WTC11 (cell line): Measurements from ENCODE around the gene NRXN3. TPM values are rescaled to one million over a fixed set of nuclear protein-coding genes. Genes with fewer than 3 reads are reported as not detected.

Source experiments
- ATAC-seq: fragments of 200-7000 bp; cut with Tn5 transposase; 2 replicates; pipeline ENCODE4 v1.10.0; 2021; ENCODE audit warnings: mild to moderate bottlenecking, moderate library complexity
- CTCF ChIA-PET: fragments of 300-600 bp; sonication (Branson Sonifier 250); formaldehyde crosslinking; loops from one replicate; lab custom pipeline; 2021; ENCODE audit warnings: antibody characterized with exemption; lab: Charles Lee
- POLR2A ChIA-PET: fragments of 350-600 bp; sonication (Branson Sonifier 250); formaldehyde crosslinking; loops from one replicate; lab custom pipeline; 2021; ENCODE audit warnings: antibody characterized with exemption; lab: Charles Lee
- DNase-seq: peaks from one replicate; pipeline ENCODE4 v3.0.0; 2021; ENCODE audit warnings: low spot score
- H3K27ac Mint-ChIP-seq: 2 replicates; pipeline ENCODE4 v1.8.0; 2021; ENCODE audit warnings: mixed read lengths
- H3K27me3 Mint-ChIP-seq: 2 replicates; pipeline ENCODE4 v1.8.0; 2021; ENCODE audit warnings: low read depth, mild to moderate bottlenecking, moderate library complexity, mixed read lengths
- H3K36me3 Mint-ChIP-seq: 2 replicates; pipeline ENCODE4 v1.8.0; 2021; ENCODE audit warnings: mixed read lengths
- H3K4me1 Mint-ChIP-seq: 2 replicates; pipeline ENCODE4 v1.8.0; 2022; ENCODE audit warnings: mixed read lengths
- H3K4me3 Mint-ChIP-seq: 2 replicates; pipeline ENCODE4 v1.8.0; 2021; ENCODE audit warnings: mild to moderate bottlenecking, moderate library complexity, mixed read lengths
- H3K9me3 Mint-ChIP-seq: 2 replicates; pipeline ENCODE4 v1.8.0; 2021; ENCODE audit warnings: mixed read lengths
- CREB1 ChIP-seq: sonication (generic); formaldehyde crosslinking; IDR thresholded peaks from 2 replicates; pipeline ENCODE4 v1.8.0; 2023; ENCODE audit warnings: mild to moderate bottlenecking, missing genetic modification reagents
- CREM ChIP-seq: sonication (generic); formaldehyde crosslinking; IDR thresholded peaks from 2 replicates; pipeline ENCODE4 v1.8.1; 2022; ENCODE audit warnings: mild to moderate bottlenecking, missing genetic modification reagents, moderate library complexity
- ESRRA ChIP-seq: sonication (generic); formaldehyde crosslinking; IDR thresholded peaks from 2 replicates; pipeline ENCODE4 v1.8.1; 2022; ENCODE audit warnings: mild to moderate bottlenecking, missing genetic modification reagents, borderline replicate concordance
- ETV6 ChIP-seq: sonication (generic); formaldehyde crosslinking; IDR thresholded peaks from 2 replicates; pipeline ENCODE4 v1.8.1; 2022; ENCODE audit warnings: mild to moderate bottlenecking, missing genetic modification reagents
- FOXK1 ChIP-seq: sonication (generic); formaldehyde crosslinking; IDR thresholded peaks from 2 replicates; pipeline ENCODE4 v1.8.0; 2022; ENCODE audit warnings: mild to moderate bottlenecking, moderate library complexity, missing genetic modification reagents
- GRHL2 ChIP-seq: fragments of 250-450 bp; sonication (Bioruptor Pico); IDR thresholded peaks from 2 replicates; pipeline ENCODE4 v1.8.0; 2022; ENCODE audit warnings: mild to moderate bottlenecking, moderate library complexity; ENCODE audit not compliant: insufficient replicate concordance, severe bottlenecking
- HMGA2 ChIP-seq: fragments of 250-450 bp; sonication (Bioruptor Pico); IDR thresholded peaks from 2 replicates; pipeline ENCODE4 v1.4.0; 2021; ENCODE audit warnings: mild to moderate bottlenecking, moderate library complexity
- JAZF1 ChIP-seq: fragments of 250-450 bp; sonication (Bioruptor Pico); IDR thresholded peaks from 2 replicates; pipeline ENCODE4 v1.9.0; 2021; ENCODE audit warnings: moderate library complexity, mild to moderate bottlenecking, inconsistent platforms
- NR1H2 ChIP-seq: sonication (generic); formaldehyde crosslinking; IDR thresholded peaks from 2 replicates; pipeline ENCODE4 v1.9.0; 2021; ENCODE audit warnings: mild to moderate bottlenecking, moderate library complexity, missing genetic modification reagents
- PRRX2 ChIP-seq: fragments of 250-450 bp; sonication (Bioruptor Pico); IDR thresholded peaks from 2 replicates; pipeline ENCODE4 v1.8.0; 2021; ENCODE audit warnings: mild to moderate bottlenecking
- RELA ChIP-seq: sonication (generic); formaldehyde crosslinking; IDR thresholded peaks from 2 replicates; pipeline ENCODE4 v1.8.1; 2022; ENCODE audit warnings: missing genetic modification reagents, mild to moderate bottlenecking, borderline replicate concordance
- TEAD4 ChIP-seq: sonication (generic); formaldehyde crosslinking; IDR thresholded peaks from 2 replicates; pipeline ENCODE4 v1.8.0; 2022; ENCODE audit warnings: mild to moderate bottlenecking, missing genetic modification reagents
- ZBTB21 ChIP-seq: sonication (generic); formaldehyde crosslinking; IDR thresholded peaks from 2 replicates; pipeline ENCODE4 v1.8.1; 2023; ENCODE audit warnings: mild to moderate bottlenecking, missing genetic modification reagents, borderline replicate concordance
- ZNF219 ChIP-seq: sonication (generic); formaldehyde crosslinking; IDR thresholded peaks from 2 replicates; pipeline ENCODE4 v1.8.0; 2023; ENCODE audit warnings: missing genetic modification reagents, mild to moderate bottlenecking, borderline replicate concordance
- ZNF263 ChIP-seq: sonication (generic); formaldehyde crosslinking; IDR thresholded peaks from 2 replicates; pipeline ENCODE4 v1.8.1; 2022; ENCODE audit warnings: low read depth, mild to moderate bottlenecking, moderate library complexity, missing genetic modification reagents
- ZNF317 ChIP-seq: sonication (generic); formaldehyde crosslinking; IDR thresholded peaks from 2 replicates; pipeline ENCODE4 v1.8.1; 2023; ENCODE audit warnings: low read depth, mild to moderate bottlenecking, moderate library complexity, missing genetic modification reagents, borderline replicate concordance
- ZNF423 ChIP-seq: fragments of 250-450 bp; sonication (Bioruptor Pico); IDR thresholded peaks from 2 replicates; pipeline ENCODE4 v2.1.2; 2022; ENCODE audit warnings: mild to moderate bottlenecking, moderate library complexity
- ZNF671 ChIP-seq: fragments of 250-450 bp; sonication (Bioruptor Pico); IDR thresholded peaks from 2 replicates; pipeline ENCODE4 v1.8.0; 2021; ENCODE audit warnings: mild to moderate bottlenecking
- total RNA-seq: library from RNA; stranded (reverse); gene quantifications from 3 replicates; pipeline ENCODE4 v1.2.3, GENCODE V29; 2021
- TF ChIP-seq, protein P1 (sequence below): sonication (generic); formaldehyde crosslinking; IDR thresholded peaks from 2 replicates; pipeline ENCODE4 v1.8.1; 2022; ENCODE audit warnings: mild to moderate bottlenecking, missing genetic modification reagents, moderate library complexity, borderline replicate concordance
- TF ChIP-seq, protein P2 (sequence below): sonication (generic); formaldehyde crosslinking; IDR thresholded peaks from 2 replicates; pipeline ENCODE4 v1.8.0; 2022; ENCODE audit warnings: mild to moderate bottlenecking, missing genetic modification reagents
- TF ChIP-seq, protein P3 (sequence below): sonication (generic); formaldehyde crosslinking; IDR thresholded peaks from 2 replicates; pipeline ENCODE4 v1.8.1; 2023; ENCODE audit warnings: mild to moderate bottlenecking, missing genetic modification reagents, moderate library complexity
- TF ChIP-seq, protein P4 (sequence below): sonication (generic); formaldehyde crosslinking; IDR thresholded peaks from 2 replicates; pipeline ENCODE4 v1.8.1; 2023; ENCODE audit warnings: mild to moderate bottlenecking, missing genetic modification reagents
- TF ChIP-seq, protein P5 (sequence below): fragments of 250-450 bp; sonication (Bioruptor Pico); IDR thresholded peaks from 2 replicates; pipeline ENCODE4 v1.8.0; 2021; ENCODE audit warnings: mild to moderate bottlenecking
- TF ChIP-seq, protein P6 (sequence below): sonication (generic); formaldehyde crosslinking; IDR thresholded peaks from 2 replicates; pipeline ENCODE4 v1.8.1; 2023; ENCODE audit warnings: mild to moderate bottlenecking, missing genetic modification reagents, moderate library complexity

The NRXN3 gene
- total RNA-seq, 1 experiment from 2014 or later = 3.0 TPM

DNA sequence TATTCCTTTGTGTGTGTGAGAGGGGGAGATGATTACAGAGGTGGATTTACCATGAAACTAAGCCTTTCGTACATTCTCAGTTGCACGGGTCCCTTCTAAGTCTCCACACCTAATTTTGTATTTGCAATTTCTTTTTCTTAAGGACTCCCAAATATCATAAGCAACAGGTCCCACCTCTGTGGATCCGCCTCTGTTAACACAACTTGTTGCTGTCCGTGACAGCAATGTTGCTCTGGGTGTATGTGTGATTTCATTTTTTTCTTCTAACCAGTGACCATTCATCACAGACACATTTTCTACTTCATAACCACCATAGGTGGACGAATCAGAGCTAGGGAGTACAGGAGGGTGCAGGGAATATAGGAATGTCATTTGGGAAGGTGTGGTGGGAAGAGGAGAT lies 81.1 kb downstream of the NRXN3 start (continued):
- TF ChIP-seq, protein P1, sequence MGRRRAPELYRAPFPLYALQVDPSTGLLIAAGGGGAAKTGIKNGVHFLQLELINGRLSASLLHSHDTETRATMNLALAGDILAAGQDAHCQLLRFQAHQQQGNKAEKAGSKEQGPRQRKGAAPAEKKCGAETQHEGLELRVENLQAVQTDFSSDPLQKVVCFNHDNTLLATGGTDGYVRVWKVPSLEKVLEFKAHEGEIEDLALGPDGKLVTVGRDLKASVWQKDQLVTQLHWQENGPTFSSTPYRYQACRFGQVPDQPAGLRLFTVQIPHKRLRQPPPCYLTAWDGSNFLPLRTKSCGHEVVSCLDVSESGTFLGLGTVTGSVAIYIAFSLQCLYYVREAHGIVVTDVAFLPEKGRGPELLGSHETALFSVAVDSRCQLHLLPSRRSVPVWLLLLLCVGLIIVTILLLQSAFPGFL = no peak
- TF ChIP-seq ETV6 = no peak
- TF ChIP-seq JAZF1 = no peak
- TF ChIP-seq, all 79 proteins: peak for 0

DNA sequence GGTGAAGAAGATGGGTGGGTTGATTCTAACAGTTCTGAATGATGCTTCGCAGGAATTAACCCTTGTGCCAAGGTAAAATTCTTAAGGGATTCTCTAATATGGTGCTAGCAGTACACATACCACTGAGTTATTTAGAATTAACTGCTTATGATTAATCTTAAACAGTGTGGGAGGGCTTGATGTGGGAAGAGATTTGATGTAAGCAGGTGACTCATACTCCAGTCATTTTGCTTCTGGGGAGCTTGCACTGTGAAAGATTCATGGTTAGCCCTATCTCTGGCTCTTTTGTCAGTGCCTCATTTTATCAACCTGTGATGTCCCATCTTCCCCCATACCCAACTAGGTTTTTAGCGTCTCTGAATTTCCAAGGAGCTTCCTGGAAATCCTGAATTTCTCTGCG lies 83.8 kb downstream of the NRXN3 start:
- no peak for DNase-seq
- no peaks in the 10 kb centered on the region for H3K36me3 Mint-ChIP-seq

DNA sequence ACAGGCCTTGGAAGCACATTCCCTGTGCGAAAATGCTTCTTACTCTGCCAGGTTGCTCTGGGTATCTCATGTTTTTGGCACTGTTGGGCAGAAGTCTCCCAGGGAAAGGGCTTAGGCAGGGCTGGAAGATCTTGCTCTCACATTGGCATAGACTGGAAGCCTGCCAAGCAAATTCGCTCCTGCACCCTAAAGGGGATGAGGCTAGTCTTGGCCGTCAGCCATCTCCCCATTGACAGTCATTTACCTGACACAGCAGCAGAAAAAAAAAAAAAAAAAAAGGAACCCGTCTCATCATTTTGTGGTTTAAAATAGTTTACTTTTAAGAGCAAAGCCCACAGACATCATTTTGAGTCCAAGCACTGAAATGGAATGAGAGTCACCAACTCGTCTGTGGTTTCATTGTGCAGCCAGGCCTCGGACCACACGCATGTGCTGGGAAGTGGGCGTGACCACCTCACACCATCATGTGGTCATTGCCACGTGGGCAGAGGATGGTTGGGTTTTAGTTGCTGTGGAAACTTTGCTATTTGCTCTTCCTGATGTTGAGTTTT lies 84.8 kb downstream of the NRXN3 start:
- Mint-ChIP-seq H3K4me3 (no peak overlapping the region), H3K27me3 (no peaks in the 10 kb centered on the region), H3K27ac (no peak overlapping the region), H3K36me3 (no peaks in the 10 kb centered on the region), H3K4me1 (no peaks in the 10 kb centered on the region), H3K9me3 (no peaks in the 10 kb centered on the region)
- DNase-seq (no peak), ATAC-seq (no peak)
- CTCF ChIA-PET = no interaction called here
- POLR2A ChIA-PET = no interaction called here
- TF ChIP-seq ZNF317 (CRISPR knock-in tag) = no peak
- no peak for TF ChIP-seq TEAD4

More for the DNA sequence above, 83.8 kb downstream of the NRXN3 start:
- Mint-ChIP-seq H3K4me1 (peaks cover 4% of the 10 kb centered on the region), H3K27me3 (no peaks in the 10 kb centered on the region), H3K9me3 (no peaks in the 10 kb centered on the region), H3K27ac (no peak overlapping the region), H3K4me3 (no peak overlapping the region)
- ATAC-seq = no peak
- ChIA-PET POLR2A (no interaction called here), CTCF (no interaction called here)
- TF ChIP-seq CREM (CRISPR knock-in tag) (no peak), CREB1 (no peak)
- TF ChIP-seq, protein P2, sequence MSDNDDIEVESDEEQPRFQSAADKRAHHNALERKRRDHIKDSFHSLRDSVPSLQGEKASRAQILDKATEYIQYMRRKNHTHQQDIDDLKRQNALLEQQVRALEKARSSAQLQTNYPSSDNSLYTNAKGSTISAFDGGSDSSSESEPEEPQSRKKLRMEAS (CRISPR knock-in tag) = no peak

DNA sequence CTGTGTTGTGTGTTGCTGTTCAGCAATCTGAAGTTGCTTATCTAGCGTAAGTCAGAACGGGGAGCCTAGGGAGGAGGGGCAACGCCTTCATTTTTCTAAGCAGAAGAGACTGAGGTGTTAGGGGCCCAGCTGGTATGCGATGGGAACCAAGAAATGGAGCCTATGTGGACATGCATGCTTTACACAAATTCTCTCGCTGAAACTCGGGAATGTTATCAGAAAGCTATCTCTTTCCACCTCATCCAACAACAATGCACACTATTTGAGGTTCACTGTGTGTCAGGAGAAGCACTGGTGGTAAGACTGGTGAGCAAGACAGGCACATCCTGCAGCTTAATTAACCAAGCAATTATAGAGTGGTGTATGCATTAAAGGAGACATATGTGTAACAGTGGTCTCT lies 89.7 kb downstream of the NRXN3 start:
- Mint-ChIP-seq H3K27me3 (no peaks in the 10 kb centered on the region), H3K36me3 (no peaks in the 10 kb centered on the region), H3K4me3 (no peak overlapping the region)
- POLR2A ChIA-PET = no interaction called here
- ATAC-seq (no peak), DNase-seq (no peak)
- no peak for TF ChIP-seq HMGA2 (CRISPR knock-in tag)
- TF ChIP-seq ZNF671 = no peak
- TF ChIP-seq ZNF317 (CRISPR knock-in tag) = no peak
- TF ChIP-seq, protein P3, sequence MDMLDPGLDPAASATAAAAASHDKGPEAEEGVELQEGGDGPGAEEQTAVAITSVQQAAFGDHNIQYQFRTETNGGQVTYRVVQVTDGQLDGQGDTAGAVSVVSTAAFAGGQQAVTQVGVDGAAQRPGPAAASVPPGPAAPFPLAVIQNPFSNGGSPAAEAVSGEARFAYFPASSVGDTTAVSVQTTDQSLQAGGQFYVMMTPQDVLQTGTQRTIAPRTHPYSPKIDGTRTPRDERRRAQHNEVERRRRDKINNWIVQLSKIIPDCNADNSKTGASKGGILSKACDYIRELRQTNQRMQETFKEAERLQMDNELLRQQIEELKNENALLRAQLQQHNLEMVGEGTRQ (CRISPR knock-in tag) = no peak
- no peak for TF ChIP-seq FOXK1
- TF ChIP-seq, protein P4, sequence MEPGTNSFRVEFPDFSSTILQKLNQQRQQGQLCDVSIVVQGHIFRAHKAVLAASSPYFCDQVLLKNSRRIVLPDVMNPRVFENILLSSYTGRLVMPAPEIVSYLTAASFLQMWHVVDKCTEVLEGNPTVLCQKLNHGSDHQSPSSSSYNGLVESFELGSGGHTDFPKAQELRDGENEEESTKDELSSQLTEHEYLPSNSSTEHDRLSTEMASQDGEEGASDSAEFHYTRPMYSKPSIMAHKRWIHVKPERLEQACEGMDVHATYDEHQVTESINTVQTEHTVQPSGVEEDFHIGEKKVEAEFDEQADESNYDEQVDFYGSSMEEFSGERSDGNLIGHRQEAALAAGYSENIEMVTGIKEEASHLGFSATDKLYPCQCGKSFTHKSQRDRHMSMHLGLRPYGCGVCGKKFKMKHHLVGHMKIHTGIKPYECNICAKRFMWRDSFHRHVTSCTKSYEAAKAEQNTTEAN (CRISPR knock-in tag) = no peak
- no peak for TF ChIP-seq GRHL2
- no peak for TF ChIP-seq ESRRA (CRISPR knock-in tag)
- TF ChIP-seq, protein P5, sequence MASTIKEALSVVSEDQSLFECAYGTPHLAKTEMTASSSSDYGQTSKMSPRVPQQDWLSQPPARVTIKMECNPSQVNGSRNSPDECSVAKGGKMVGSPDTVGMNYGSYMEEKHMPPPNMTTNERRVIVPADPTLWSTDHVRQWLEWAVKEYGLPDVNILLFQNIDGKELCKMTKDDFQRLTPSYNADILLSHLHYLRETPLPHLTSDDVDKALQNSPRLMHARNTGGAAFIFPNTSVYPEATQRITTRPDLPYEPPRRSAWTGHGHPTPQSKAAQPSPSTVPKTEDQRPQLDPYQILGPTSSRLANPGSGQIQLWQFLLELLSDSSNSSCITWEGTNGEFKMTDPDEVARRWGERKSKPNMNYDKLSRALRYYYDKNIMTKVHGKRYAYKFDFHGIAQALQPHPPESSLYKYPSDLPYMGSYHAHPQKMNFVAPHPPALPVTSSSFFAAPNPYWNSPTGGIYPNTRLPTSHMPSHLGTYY (CRISPR knock-in tag) = no peak
- TF ChIP-seq ZBTB21 (CRISPR knock-in tag) = no peak
- TF ChIP-seq TEAD4 = no peak
- TF ChIP-seq ZNF219 (CRISPR knock-in tag) = no peak
- TF ChIP-seq RELA = no peak
- TF ChIP-seq NR1H2 (CRISPR knock-in tag) = no peak
- no peak for TF ChIP-seq ZNF263 (CRISPR knock-in tag)
- TF ChIP-seq ZNF423 (CRISPR knock-in tag) = no peak
- TF ChIP-seq, protein P6, sequence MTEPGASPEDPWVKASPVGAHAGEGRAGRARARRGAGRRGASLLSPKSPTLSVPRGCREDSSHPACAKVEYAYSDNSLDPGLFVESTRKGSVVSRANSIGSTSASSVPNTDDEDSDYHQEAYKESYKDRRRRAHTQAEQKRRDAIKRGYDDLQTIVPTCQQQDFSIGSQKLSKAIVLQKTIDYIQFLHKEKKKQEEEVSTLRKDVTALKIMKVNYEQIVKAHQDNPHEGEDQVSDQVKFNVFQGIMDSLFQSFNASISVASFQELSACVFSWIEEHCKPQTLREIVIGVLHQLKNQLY (CRISPR knock-in tag) = no peak
- no peak for TF ChIP-seq PRRX2
- TF ChIP-seq, all 79 proteins: peak for 0
- Mint-ChIP-seq H3K4me1 (no peaks in the 10 kb centered on the region; the same call in 1 of the 2 replicates), H3K27ac (no peak overlapping the region), H3K9me3 (peaks cover 11% of the 10 kb centered on the region; the same call in 1 of the 2 replicates)
- CTCF ChIA-PET = no interaction called here
